ENCODE data around the gene SRRM4. TPM values are rescaled to one million over a fixed set of nuclear protein-coding genes. Genes with fewer than 3 reads are reported as not detected.

SRRM4 gene
- total RNA-seq, 1 experiment from 2014 or later: 0.02 TPM

- H3K4me1 ChIP-seq (ENCODE audit: control insufficient read depth in 1 of 2, insufficient read depth in 2 of 2, low read length in 2 of 2): no peaks in the 10 kb centered on the region
- H3K27ac ChIP-seq (ENCODE audit: low read depth, low read length): no peak overlapping the region
- RAD21 ChIA-PET (ENCODE audit: low non-redundant PET in 1 of 2, low total read pairs in 2 of 2, uncharacterized antibody in 2 of 2, unreplicated experiment in 2 of 2): no interaction called here
- no peak overlapping the region for H3K9ac ChIP-seq (ENCODE audit: low read length)
- no peak overlapping the region for H2AFZ ChIP-seq (ENCODE audit: low read depth, low read length, poor library complexity, severe bottlenecking)
- no peaks in the 10 kb centered on the region for H3K36me3 ChIP-seq (ENCODE audit: control insufficient read depth in 1 of 2, insufficient read depth in 2 of 2, low read length in 2 of 2)
- H3K9me2 ChIP-seq (ENCODE audit: insufficient read depth): no peaks in the 10 kb centered on the region
- CTCF ChIA-PET: no interaction called here
- no peak overlapping the region for H3K4me2 ChIP-seq (ENCODE audit: low read length)
- TF ChIP-seq RAD21 (IDR thresholded peaks at IDR 0.05; ENCODE audit: low read depth) (no peak), MAX (IDR thresholded peaks at IDR 0.05) (no peak), ZFX (IDR thresholded peaks at IDR 0.05) (no peak), EGR1 (IDR thresholded peaks at IDR 0.05; ENCODE audit: low read depth) (no peak)
- no peak for ATAC-seq
- no peaks in the 10 kb centered on the region for H4K20me1 ChIP-seq (ENCODE audit: insufficient read depth)
- intact Hi-C loops (cut with micrococcal nuclease): no loop called here
- BruUV-seq (replicated peaks): no TSS peak
- POLR2A ChIA-PET: no interaction called here
- no peak for DNase-seq (ENCODE audit: low read depth, low spot score)
- no peak overlapping the region for H3K4me3 ChIP-seq (replicated peaks in 1 of 2; ENCODE audit: low read depth in 1 of 2, low read length in 2 of 2)
- no peaks in the 10 kb centered on the region for H3K79me2 ChIP-seq (ENCODE audit: insufficient read depth, low read length)
- H3K9me3 ChIP-seq (ENCODE audit: control insufficient read depth in 1 of 2, insufficient read depth in 1 of 2, low read depth in 1 of 2, low read length in 2 of 2): no peaks in the 10 kb centered on the region
- H3K27me3 ChIP-seq (ENCODE audit: insufficient read depth, low read length): peaks cover 28% of the 10 kb centered on the region
Measured at GRCh38 chr12:119136811-119137410, 155.6 kb downstream of the SRRM4 start.

- ChIA-PET CTCF (no interaction called here), POLR2A (no interaction called here), RAD21 (ENCODE audit: low non-redundant PET in 1 of 2, low total read pairs in 2 of 2, uncharacterized antibody in 2 of 2, unreplicated experiment in 2 of 2) (no interaction called here)
- no peak for ATAC-seq
- no peak for TF ChIP-seq RAD21 (IDR thresholded peaks at IDR 0.05; ENCODE audit: low read depth)
- TF ChIP-seq POLR2AphosphoS5 (IDR thresholded peaks at IDR 0.05; ENCODE audit: low read depth, low read length): no peak
- TF ChIP-seq ZFX (IDR thresholded peaks at IDR 0.05): no peak
- no peak for TF ChIP-seq ZBTB33 (IDR thresholded peaks at IDR 0.05; ENCODE audit: extremely low read depth, insufficient replicate concordance, low read length)
- no peak for TF ChIP-seq CTCF (IDR thresholded peaks at IDR 0.05 in 2 of 3, conservative IDR thresholded peaks at IDR 0.05 in 1 of 3; ENCODE audit: borderline replicate concordance in 1 of 3, insufficient read depth in 1 of 3, low read depth in 2 of 3, low read length in 2 of 3)
- TF ChIP-seq SP1 (IDR thresholded peaks at IDR 0.05; ENCODE audit: low read depth): no peak
- no peak for TF ChIP-seq CEBPB (IDR thresholded peaks at IDR 0.05; ENCODE audit: low read depth)
- TF ChIP-seq REST (IDR thresholded peaks at IDR 0.05; ENCODE audit: low read depth): no peak
- Histone ChIP-seq H3K9me3 (ENCODE audit: control insufficient read depth in 1 of 2, insufficient read depth in 1 of 2, low read depth in 1 of 2, low read length in 2 of 2) (no peaks in the 10 kb centered on the region), H3K4me1 (ENCODE audit: control insufficient read depth in 1 of 2, insufficient read depth in 2 of 2, low read length in 2 of 2) (no peaks in the 10 kb centered on the region), H3K27me3 (ENCODE audit: insufficient read depth, low read length) (peaks cover 28% of the 10 kb centered on the region), H3K9ac (ENCODE audit: low read length) (no peak overlapping the region), H3K9me2 (ENCODE audit: insufficient read depth) (no peaks in the 10 kb centered on the region), H2AFZ (ENCODE audit: low read depth, low read length, poor library complexity, severe bottlenecking) (no peak overlapping the region), H4K20me1 (ENCODE audit: insufficient read depth) (no peaks in the 10 kb centered on the region), H3K27ac (ENCODE audit: low read depth, low read length) (no peak overlapping the region), H3K79me2 (ENCODE audit: insufficient read depth, low read length) (no peaks in the 10 kb centered on the region), H3K36me3 (ENCODE audit: control insufficient read depth in 1 of 2, insufficient read depth in 2 of 2, low read length in 2 of 2) (no peaks in the 10 kb centered on the region), H3K4me2 (ENCODE audit: low read length) (no peak overlapping the region), H3K4me3 (replicated peaks in 1 of 2; ENCODE audit: low read depth in 1 of 2, low read length in 2 of 2) (no peak overlapping the region)
- no TSS peak for BruUV-seq (replicated peaks)
- DNase-seq (ENCODE audit: low read depth, low spot score): no peak
- intact Hi-C loops (cut with micrococcal nuclease): no loop called here
Measured at GRCh38 chr12:119139448-119139847, 158.1 kb downstream of the SRRM4 start.

Data from HCT116 (cell line).